ENCODE results near the gene MAST4.

- TF ChIP-seq CTCF (IDR thresholded peaks at IDR 0.05) (no peak), POLR2A (IDR thresholded peaks at IDR 0.05) (no peak)
These were observed 244.4 kb downstream of the MAST4 start for GRCh38 chr5:66840511-66841013.

Measured in uterus (tissue), 2 donors.